Measurements from ENCODE around the gene CACNA1E.

The CACNA1E gene

GRCh38 chr1:181789395-181789794, 306.1 kb downstream of the CACNA1E start:
- Histone ChIP-seq H3K9ac (ENCODE audit: low read length) (no peak overlapping the region), H4K5ac (ENCODE audit: low read length) (no peak overlapping the region), H3K4ac (ENCODE audit: low read depth, low read length) (no peak overlapping the region), H3K27ac (ENCODE audit: low read depth, low read length) (no peak overlapping the region), H3K4me3 (ENCODE audit: low read length) (no peak overlapping the region), H3K79me1 (ENCODE audit: low read length) (no peaks in the 10 kb centered on the region), H3K4me2 (ENCODE audit: low read length) (no peak overlapping the region), H3K56ac (ENCODE audit: low read length) (no peak overlapping the region), H3K18ac (ENCODE audit: low read length) (no peak overlapping the region), H2BK5ac (ENCODE audit: low read length) (no peak overlapping the region), H3K4me1 (ENCODE audit: control insufficient read depth, low read depth, low read length) (no peaks in the 10 kb centered on the region), H2AK5ac (ENCODE audit: low read length) (no peak overlapping the region), H2BK15ac (replicated peaks; ENCODE audit: low read depth) (no peak overlapping the region), H3K79me2 (ENCODE audit: control insufficient read depth, insufficient read depth, low read length) (no peaks in the 10 kb centered on the region), H4K8ac (ENCODE audit: low read depth, low read length) (no peak overlapping the region), H3K23ac (ENCODE audit: low read length) (no peak overlapping the region), H3K27me3 (ENCODE audit: insufficient read depth, low read length, poor library complexity) (no peaks in the 10 kb centered on the region), H2BK120ac (ENCODE audit: low read depth, low read length) (no peak overlapping the region), H3K36me3 (ENCODE audit: control insufficient read depth, insufficient read depth, low read length) (no peaks in the 10 kb centered on the region)
- no peak for DNase-seq
- no CpG with 5 or more reads among the region's 2 CpGs for WGBS (ENCODE audit: extremely low coverage, insufficient coverage, low lambda C conversion rate)

- no peak overlapping the region for H4K5ac ChIP-seq (ENCODE audit: low read length)
- H2BK5ac ChIP-seq (ENCODE audit: low read length) = no peak overlapping the region
- no peaks in the 10 kb centered on the region for H3K27me3 ChIP-seq (ENCODE audit: insufficient read depth, low read length, poor library complexity)
- no peak for DNase-seq
- no peak overlapping the region for H3K23ac ChIP-seq (ENCODE audit: low read length)
- no peaks in the 10 kb centered on the region for H3K36me3 ChIP-seq (ENCODE audit: control insufficient read depth, insufficient read depth, low read length)
- no peak overlapping the region for H3K4me2 ChIP-seq (ENCODE audit: low read length)
- H3K9ac ChIP-seq (ENCODE audit: low read length) = no peak overlapping the region
- H3K27ac ChIP-seq (ENCODE audit: low read depth, low read length) = no peak overlapping the region
- H4K8ac ChIP-seq (ENCODE audit: low read depth, low read length) = no peak overlapping the region
- no peaks in the 10 kb centered on the region for H3K79me2 ChIP-seq (ENCODE audit: control insufficient read depth, insufficient read depth, low read length)
- H3K79me1 ChIP-seq (ENCODE audit: low read length) = no peaks in the 10 kb centered on the region
- no peaks in the 10 kb centered on the region for H3K4me1 ChIP-seq (ENCODE audit: control insufficient read depth, low read depth, low read length)
- no peak overlapping the region for H2BK120ac ChIP-seq (ENCODE audit: low read depth, low read length)
- H3K56ac ChIP-seq (ENCODE audit: low read length) = no peak overlapping the region
- no peak overlapping the region for H3K4ac ChIP-seq (ENCODE audit: low read depth, low read length)
- H3K4me3 ChIP-seq (ENCODE audit: low read length) = no peak overlapping the region
- WGBS (ENCODE audit: extremely low coverage, insufficient coverage, low lambda C conversion rate) = no CpG with 5 or more reads among the region's 6 CpGs
- H2BK15ac ChIP-seq (replicated peaks; ENCODE audit: low read depth) = no peak overlapping the region
- no peak overlapping the region for H3K18ac ChIP-seq (ENCODE audit: low read length)
- H2AK5ac ChIP-seq (ENCODE audit: low read length) = no peak overlapping the region
Observed at GRCh38 chr1:181791721-181792120, 308.4 kb downstream of the CACNA1E start.

GRCh38 chr1:181793831-181794230, 310.5 kb downstream of the CACNA1E start:
- Histone ChIP-seq H3K36me3 (ENCODE audit: control insufficient read depth, insufficient read depth, low read length) (no peaks in the 10 kb centered on the region), H3K4ac (ENCODE audit: low read depth, low read length) (no peak overlapping the region), H3K18ac (ENCODE audit: low read length) (no peak overlapping the region), H2BK120ac (ENCODE audit: low read depth, low read length) (no peak overlapping the region), H3K23ac (ENCODE audit: low read length) (no peak overlapping the region), H3K79me2 (ENCODE audit: control insufficient read depth, insufficient read depth, low read length) (no peaks in the 10 kb centered on the region), H4K8ac (ENCODE audit: low read depth, low read length) (no peak overlapping the region), H3K4me3 (ENCODE audit: low read length) (no peak overlapping the region), H2BK15ac (replicated peaks; ENCODE audit: low read depth) (no peak overlapping the region), H3K4me1 (ENCODE audit: control insufficient read depth, low read depth, low read length) (no peaks in the 10 kb centered on the region), H3K27ac (ENCODE audit: low read depth, low read length) (no peak overlapping the region), H2BK5ac (ENCODE audit: low read length) (no peak overlapping the region), H3K56ac (ENCODE audit: low read length) (no peak overlapping the region), H3K9ac (ENCODE audit: low read length) (no peak overlapping the region), H2AK5ac (ENCODE audit: low read length) (no peak overlapping the region), H3K27me3 (ENCODE audit: insufficient read depth, low read length, poor library complexity) (no peaks in the 10 kb centered on the region), H4K5ac (ENCODE audit: low read length) (no peak overlapping the region), H3K4me2 (ENCODE audit: low read length) (no peak overlapping the region), H3K79me1 (ENCODE audit: low read length) (no peaks in the 10 kb centered on the region)
- DNase-seq = no peak
- WGBS (ENCODE audit: extremely low coverage, insufficient coverage, low lambda C conversion rate) = no CpG with 5 or more reads among the region's 7 CpGs

- H2AK5ac ChIP-seq (ENCODE audit: low read length) = no peak overlapping the region
- DNase-seq = no peak
- no peak overlapping the region for H4K5ac ChIP-seq (ENCODE audit: low read length)
- H3K9ac ChIP-seq (ENCODE audit: low read length) = no peak overlapping the region
- H3K4me3 ChIP-seq (ENCODE audit: low read length) = no peak overlapping the region
- WGBS (ENCODE audit: extremely low coverage, insufficient coverage, low lambda C conversion rate) = no CpG with 5 or more reads among the region's 3 CpGs
- H3K18ac ChIP-seq (ENCODE audit: low read length) = no peak overlapping the region
- H2BK120ac ChIP-seq (ENCODE audit: low read depth, low read length) = no peak overlapping the region
- H3K27ac ChIP-seq (ENCODE audit: low read depth, low read length) = no peak overlapping the region
- H3K4me2 ChIP-seq (ENCODE audit: low read length) = no peak overlapping the region
- no peak overlapping the region for H3K56ac ChIP-seq (ENCODE audit: low read length)
- no peaks in the 10 kb centered on the region for H3K79me2 ChIP-seq (ENCODE audit: control insufficient read depth, insufficient read depth, low read length)
- H4K8ac ChIP-seq (ENCODE audit: low read depth, low read length) = no peak overlapping the region
- no peaks in the 10 kb centered on the region for H3K79me1 ChIP-seq (ENCODE audit: low read length)
- H2BK15ac ChIP-seq (replicated peaks; ENCODE audit: low read depth) = no peak overlapping the region
- H3K4ac ChIP-seq (ENCODE audit: low read depth, low read length) = no peak overlapping the region
- H3K4me1 ChIP-seq (ENCODE audit: control insufficient read depth, low read depth, low read length) = no peaks in the 10 kb centered on the region
- no peak overlapping the region for H3K23ac ChIP-seq (ENCODE audit: low read length)
- H2BK5ac ChIP-seq (ENCODE audit: low read length) = no peak overlapping the region
- H3K27me3 ChIP-seq (ENCODE audit: insufficient read depth, low read length, poor library complexity) = no peaks in the 10 kb centered on the region
- H3K36me3 ChIP-seq (ENCODE audit: control insufficient read depth, insufficient read depth, low read length) = no peaks in the 10 kb centered on the region
Observed at GRCh38 chr1:181794332-181794731, 311.0 kb downstream of the CACNA1E start.

GRCh38 chr1:181798191-181798926, 315.0 kb downstream of the CACNA1E start:
- Histone ChIP-seq H3K79me2 (ENCODE audit: control insufficient read depth, insufficient read depth, low read length) (no peaks in the 10 kb centered on the region), H3K27me3 (ENCODE audit: insufficient read depth, low read length, poor library complexity) (no peaks in the 10 kb centered on the region), H4K5ac (ENCODE audit: low read length) (no peak overlapping the region), H2BK5ac (ENCODE audit: low read length) (no peak overlapping the region), H3K36me3 (ENCODE audit: control insufficient read depth, insufficient read depth, low read length) (no peaks in the 10 kb centered on the region), H3K27ac (ENCODE audit: low read depth, low read length) (no peak overlapping the region), H3K9ac (ENCODE audit: low read length) (no peak overlapping the region), H3K4me2 (ENCODE audit: low read length) (no peak overlapping the region), H3K56ac (ENCODE audit: low read length) (no peak overlapping the region), H4K8ac (ENCODE audit: low read depth, low read length) (no peak overlapping the region), H3K4me1 (ENCODE audit: control insufficient read depth, low read depth, low read length) (no peaks in the 10 kb centered on the region), H2AK5ac (ENCODE audit: low read length) (no peak overlapping the region), H2BK120ac (ENCODE audit: low read depth, low read length) (no peak overlapping the region), H2BK15ac (replicated peaks; ENCODE audit: low read depth) (no peak overlapping the region), H3K23ac (ENCODE audit: low read length) (no peak overlapping the region), H3K79me1 (ENCODE audit: low read length) (no peaks in the 10 kb centered on the region), H3K18ac (ENCODE audit: low read length) (no peak overlapping the region), H3K4me3 (ENCODE audit: low read length) (no peak overlapping the region), H3K4ac (ENCODE audit: low read depth, low read length) (no peak overlapping the region)
- WGBS (ENCODE audit: extremely low coverage, insufficient coverage, low lambda C conversion rate) = no CpG with 5 or more reads among the region's 32 CpGs
- no peak for DNase-seq

GRCh38 chr1:181801617-181802016, 318.3 kb downstream of the CACNA1E start:
- Histone ChIP-seq H4K8ac (ENCODE audit: low read depth, low read length) (no peak overlapping the region), H3K79me2 (ENCODE audit: control insufficient read depth, insufficient read depth, low read length) (no peaks in the 10 kb centered on the region), H3K4ac (ENCODE audit: low read depth, low read length) (no peak overlapping the region), H3K18ac (ENCODE audit: low read length) (no peak overlapping the region), H3K4me3 (ENCODE audit: low read length) (no peak overlapping the region), H2BK15ac (replicated peaks; ENCODE audit: low read depth) (no peak overlapping the region), H3K36me3 (ENCODE audit: control insufficient read depth, insufficient read depth, low read length) (no peaks in the 10 kb centered on the region), H3K27ac (ENCODE audit: low read depth, low read length) (no peak overlapping the region), H3K23ac (ENCODE audit: low read length) (no peak overlapping the region), H3K79me1 (ENCODE audit: low read length) (no peaks in the 10 kb centered on the region), H3K4me1 (ENCODE audit: control insufficient read depth, low read depth, low read length) (no peaks in the 10 kb centered on the region), H4K5ac (ENCODE audit: low read length) (no peak overlapping the region), H2AK5ac (ENCODE audit: low read length) (no peak overlapping the region), H3K56ac (ENCODE audit: low read length) (no peak overlapping the region), H3K9ac (ENCODE audit: low read length) (no peak overlapping the region), H2BK120ac (ENCODE audit: low read depth, low read length) (no peak overlapping the region), H3K4me2 (ENCODE audit: low read length) (no peak overlapping the region), H3K27me3 (ENCODE audit: insufficient read depth, low read length, poor library complexity) (no peaks in the 10 kb centered on the region), H2BK5ac (ENCODE audit: low read length) (no peak overlapping the region)
- WGBS (ENCODE audit: extremely low coverage, insufficient coverage, low lambda C conversion rate) = no CpG with 5 or more reads among the region's 1 CpG
- DNase-seq = no peak
